LNCAP (cell line): ENCODE measurements around the gene CRYL1.

Source experiments
- TF ChIP-seq, protein P1 (sequence below): fragments of 450-650 bp; IDR thresholded peaks from 2 replicates; pipeline ENCODE4 v1.5.1; 2017; ENCODE audit warnings: mild to moderate bottlenecking

The CRYL1 gene

GRCh38 chr13:20473139-20473538 is 52.5 kb downstream of the CRYL1 start:
- TF ChIP-seq, protein P1, sequence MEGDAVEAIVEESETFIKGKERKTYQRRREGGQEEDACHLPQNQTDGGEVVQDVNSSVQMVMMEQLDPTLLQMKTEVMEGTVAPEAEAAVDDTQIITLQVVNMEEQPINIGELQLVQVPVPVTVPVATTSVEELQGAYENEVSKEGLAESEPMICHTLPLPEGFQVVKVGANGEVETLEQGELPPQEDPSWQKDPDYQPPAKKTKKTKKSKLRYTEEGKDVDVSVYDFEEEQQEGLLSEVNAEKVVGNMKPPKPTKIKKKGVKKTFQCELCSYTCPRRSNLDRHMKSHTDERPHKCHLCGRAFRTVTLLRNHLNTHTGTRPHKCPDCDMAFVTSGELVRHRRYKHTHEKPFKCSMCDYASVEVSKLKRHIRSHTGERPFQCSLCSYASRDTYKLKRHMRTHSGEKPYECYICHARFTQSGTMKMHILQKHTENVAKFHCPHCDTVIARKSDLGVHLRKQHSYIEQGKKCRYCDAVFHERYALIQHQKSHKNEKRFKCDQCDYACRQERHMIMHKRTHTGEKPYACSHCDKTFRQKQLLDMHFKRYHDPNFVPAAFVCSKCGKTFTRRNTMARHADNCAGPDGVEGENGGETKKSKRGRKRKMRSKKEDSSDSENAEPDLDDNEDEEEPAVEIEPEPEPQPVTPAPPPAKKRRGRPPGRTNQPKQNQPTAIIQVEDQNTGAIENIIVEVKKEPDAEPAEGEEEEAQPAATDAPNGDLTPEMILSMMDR: no peak

DNA sequence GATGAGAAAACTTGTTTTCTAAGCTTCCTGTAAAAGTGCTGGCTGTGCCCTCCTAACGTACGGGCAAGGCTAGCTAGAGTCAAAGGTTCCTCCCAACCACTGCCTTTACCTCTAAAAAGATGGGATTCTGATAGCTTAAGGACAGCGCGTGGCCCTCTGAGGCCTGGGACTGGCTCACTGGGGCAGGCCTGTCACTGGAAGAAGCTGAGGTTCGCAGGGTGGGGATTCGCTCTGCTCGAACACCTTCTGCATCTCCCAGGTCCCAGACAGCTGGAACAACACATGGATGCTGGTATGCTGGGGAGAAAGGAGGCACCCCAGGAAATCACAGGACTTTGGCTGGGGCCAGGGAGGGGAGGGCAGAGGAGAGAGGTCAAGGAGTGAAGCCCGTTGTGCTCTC is 53.1 kb downstream of the CRYL1 start:
- TF ChIP-seq, protein P1: no peak

- TF ChIP-seq, protein P1: no peak
These were observed 55.5 kb downstream of the CRYL1 start for GRCh38 chr13:20470136-20470535.

DNA sequence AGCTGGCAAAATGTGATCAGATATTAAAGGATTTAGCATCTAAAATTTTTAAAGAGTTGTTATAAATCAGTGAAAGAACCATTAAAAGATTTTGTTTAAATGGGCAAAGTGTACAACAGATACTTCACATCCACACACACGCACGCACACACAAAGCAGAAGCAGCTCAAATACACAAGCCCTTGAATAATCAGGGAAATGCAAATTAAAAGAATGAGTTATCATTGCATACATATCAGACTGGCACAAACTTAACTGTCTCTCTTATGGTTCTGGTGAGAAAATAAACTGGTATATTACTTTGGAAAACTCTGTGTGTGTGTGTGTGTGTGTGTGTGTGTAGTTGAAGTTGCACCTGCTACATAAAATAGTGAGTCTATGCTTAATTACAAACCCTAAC is 59.3 kb downstream of the CRYL1 start:
- TF ChIP-seq, protein P1: no peak

GRCh38 chr13:20465218-20465879 is 60.3 kb downstream of the CRYL1 start:
- TF ChIP-seq, protein P1: no peak

DNA sequence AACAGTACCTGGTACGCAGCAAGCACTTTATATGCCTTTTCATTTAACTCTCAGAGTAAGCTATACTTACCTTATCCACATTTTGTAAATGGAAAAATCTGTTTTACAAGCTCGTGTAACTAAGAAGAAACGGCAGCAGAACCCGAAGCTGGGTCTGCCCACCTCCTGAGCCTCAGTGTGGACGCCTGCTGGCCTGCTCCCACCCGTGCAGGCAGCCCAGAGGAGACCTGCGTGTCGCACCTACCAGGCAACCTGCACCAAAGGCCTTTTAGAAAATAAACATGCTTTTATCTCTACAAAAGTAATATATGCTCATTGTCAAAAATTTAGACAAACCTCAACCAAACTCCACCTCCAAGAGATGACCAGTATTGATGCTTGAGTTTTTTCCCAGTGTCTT is 62.7 kb downstream of the CRYL1 start:
- TF ChIP-seq, protein P1: no peak

DNA sequence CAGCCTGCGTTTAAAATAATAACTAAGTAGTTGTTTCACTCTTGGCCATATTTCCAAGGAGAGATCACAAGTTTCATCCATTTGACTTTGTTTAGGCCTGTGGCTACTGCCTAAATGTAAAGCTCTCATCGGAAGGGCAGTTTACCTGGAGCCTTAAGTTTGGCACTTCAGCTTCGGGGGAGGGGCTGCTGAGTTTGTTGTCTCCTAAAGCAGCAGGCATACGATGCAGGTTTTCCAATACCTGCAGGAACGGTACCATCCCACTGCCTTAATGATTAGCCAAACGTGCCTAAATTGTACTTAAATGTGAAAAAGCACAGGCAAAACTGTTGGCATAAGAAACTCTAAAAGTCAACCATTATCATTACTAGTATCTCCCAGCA is 63.1 kb downstream of the CRYL1 start:
- TF ChIP-seq, protein P1: no peak
